Measurements from ENCODE around the gene SERPINA3. TPM values are rescaled to one million over a fixed set of nuclear protein-coding genes. Genes with fewer than 3 reads are reported as not detected.

Gene SERPINA3
- total RNA-seq, 5 donors from 2014 or later (not counting 1 experiment from before 2014, with no cell fraction given) = 4.0 to 6.1 (median 4.4) TPM; not detected in 2

GRCh38 chr14:94583557-94583956 is 28.6 kb upstream of the SERPINA3 start:
- no peak overlapping the region for H3K27ac Mint-ChIP-seq
- peaks cover 0 to 24% of the 10 kb centered on the region in 2 experiments for H3K27me3 ChIP-seq (replicated peaks in 1 of 2; ENCODE audit: control insufficient read depth in 2 of 2, extremely low read depth in 1 of 2, insufficient read depth in 2 of 2, low read length in 1 of 2)
- H3K27me3 Mint-ChIP-seq = peaks cover 0 to 16% of the 10 kb centered on the region in 2 donors
- no peaks in the 10 kb centered on the region for H3K36me3 Mint-ChIP-seq
- POLR2A ChIA-PET = interaction anchor here in 1 of 2 donors (0.6 kb wide), 1 partner anchor 65 kb away, joined by 3 read pairs; no protein-coding TSS in a partner anchor
- H3K4me3 ChIP-seq (ENCODE audit: control insufficient read depth in 1 of 2, extremely low read depth in 1 of 2, low read length in 1 of 2) = no peak overlapping the region
- no peak overlapping the region for H3K4me3 Mint-ChIP-seq
- no peaks in the 10 kb centered on the region for H3K4me1 Mint-ChIP-seq
- H3K9me3 Mint-ChIP-seq = no peaks in the 10 kb centered on the region
- ATAC-seq (replicated peaks in 1 of 4) = no peak
- H3K36me3 ChIP-seq (ENCODE audit: control insufficient read depth in 2 of 2, extremely low read depth in 1 of 2, insufficient read depth in 1 of 2, low read length in 1 of 2) = no peaks in the 10 kb centered on the region
- H3K9me3 ChIP-seq = no peaks in the 10 kb centered on the region
- CTCF ChIA-PET = no interaction called here
- WGBS (ENCODE audit: insufficient coverage) = 29% methylated on average over 1 of the region's 4 CpGs
- DNase-seq = no peak
- H3K4me1 ChIP-seq (ENCODE audit: control insufficient read depth in 1 of 2, extremely low read depth in 1 of 2, insufficient read depth in 2 of 2, low read length in 2 of 2) = no peaks in the 10 kb centered on the region
- no peak overlapping the region for H3K27ac ChIP-seq (ENCODE audit: low read length)

- no peaks in the 10 kb centered on the region for H3K4me1 Mint-ChIP-seq
- Histone ChIP-seq H3K4me3 (ENCODE audit: control insufficient read depth in 1 of 2, extremely low read depth in 1 of 2, low read length in 1 of 2) (no peak overlapping the region), H3K36me3 (ENCODE audit: control insufficient read depth in 2 of 2, extremely low read depth in 1 of 2, insufficient read depth in 1 of 2, low read length in 1 of 2) (no peaks in the 10 kb centered on the region), H3K9me3 (no peaks in the 10 kb centered on the region), H3K27ac (ENCODE audit: low read length) (no peak overlapping the region), H3K27me3 (replicated peaks in 1 of 2; ENCODE audit: control insufficient read depth in 2 of 2, extremely low read depth in 1 of 2, insufficient read depth in 2 of 2, low read length in 1 of 2) (peaks cover 0 to 24% of the 10 kb centered on the region in 2 experiments), H3K4me1 (ENCODE audit: control insufficient read depth in 1 of 2, extremely low read depth in 1 of 2, insufficient read depth in 2 of 2, low read length in 2 of 2) (no peaks in the 10 kb centered on the region)
- 67% methylated on average over 3 of the region's 5 CpGs for WGBS (ENCODE audit: insufficient coverage)
- ChIA-PET CTCF (no interaction called here), POLR2A (no interaction called here)
- no peaks in the 10 kb centered on the region for H3K9me3 Mint-ChIP-seq
- no peaks in the 10 kb centered on the region for H3K36me3 Mint-ChIP-seq
- no peak overlapping the region for H3K27ac Mint-ChIP-seq
- peaks cover 0 to 17% of the 10 kb centered on the region in 2 donors for H3K27me3 Mint-ChIP-seq
- ATAC-seq (replicated peaks in 1 of 4) (no peak), DNase-seq (no peak)
- H3K4me3 Mint-ChIP-seq = no peak overlapping the region
Observed at GRCh38 chr14:94584591-94585280, 27.5 kb upstream of the SERPINA3 start.

- H3K4me3 Mint-ChIP-seq = no peak overlapping the region
- peaks cover 0 to 8% of the 10 kb centered on the region in 2 donors for H3K27me3 Mint-ChIP-seq
- H3K36me3 Mint-ChIP-seq = no peaks in the 10 kb centered on the region
- no peak overlapping the region for H3K27ac ChIP-seq (ENCODE audit: low read length)
- no peaks in the 10 kb centered on the region for H3K36me3 ChIP-seq (ENCODE audit: control insufficient read depth in 2 of 2, extremely low read depth in 1 of 2, insufficient read depth in 1 of 2, low read length in 1 of 2)
- H3K27me3 ChIP-seq (replicated peaks in 1 of 2; ENCODE audit: control insufficient read depth in 2 of 2, extremely low read depth in 1 of 2, insufficient read depth in 2 of 2, low read length in 1 of 2) = peaks cover 0 to 16% of the 10 kb centered on the region in 2 experiments
- peaks cover 0 to 6% (median 0%) of the 10 kb centered on the region in 3 donors for H3K9me3 Mint-ChIP-seq
- no peak overlapping the region for H3K27ac Mint-ChIP-seq
- DNase-seq = no peak
- H3K4me3 ChIP-seq (ENCODE audit: control insufficient read depth in 1 of 2, extremely low read depth in 1 of 2, low read length in 1 of 2) = no peak overlapping the region
- CTCF ChIA-PET = no interaction called here
- no peak for ATAC-seq (replicated peaks in 1 of 4)
- no peaks in the 10 kb centered on the region for H3K4me1 ChIP-seq (ENCODE audit: control insufficient read depth in 1 of 2, extremely low read depth in 1 of 2, insufficient read depth in 2 of 2, low read length in 2 of 2)
- no peaks in the 10 kb centered on the region for H3K9me3 ChIP-seq
- H3K4me1 Mint-ChIP-seq = no peaks in the 10 kb centered on the region
- POLR2A ChIA-PET = no interaction called here
- WGBS (ENCODE audit: insufficient coverage) = 74% methylated on average over 3 of the region's 4 CpGs
Observed at GRCh38 chr14:94586635-94587034, 25.6 kb upstream of the SERPINA3 start.

- 83% methylated on average over 1 of the region's 4 CpGs for WGBS (ENCODE audit: insufficient coverage)
- no peak overlapping the region for H3K4me3 Mint-ChIP-seq
- Histone ChIP-seq H3K27me3 (replicated peaks in 1 of 2; ENCODE audit: control insufficient read depth in 2 of 2, extremely low read depth in 1 of 2, insufficient read depth in 2 of 2, low read length in 1 of 2) (peaks cover 0 to 16% of the 10 kb centered on the region in 2 experiments), H3K4me1 (ENCODE audit: control insufficient read depth in 1 of 2, extremely low read depth in 1 of 2, insufficient read depth in 2 of 2, low read length in 2 of 2) (no peaks in the 10 kb centered on the region), H3K36me3 (ENCODE audit: control insufficient read depth in 2 of 2, extremely low read depth in 1 of 2, insufficient read depth in 1 of 2, low read length in 1 of 2) (no peaks in the 10 kb centered on the region), H3K27ac (ENCODE audit: low read length) (no peak overlapping the region), H3K4me3 (ENCODE audit: control insufficient read depth in 1 of 2, extremely low read depth in 1 of 2, low read length in 1 of 2) (no peak overlapping the region), H3K9me3 (no peaks in the 10 kb centered on the region)
- ATAC-seq (replicated peaks in 1 of 4) (no peak), DNase-seq (no peak)
- ChIA-PET POLR2A (no interaction called here), CTCF (no interaction called here)
- H3K36me3 Mint-ChIP-seq = no peaks in the 10 kb centered on the region
- H3K27ac Mint-ChIP-seq = no peak overlapping the region
- peaks cover 0 to 9% (median 0%) of the 10 kb centered on the region in 3 donors for H3K9me3 Mint-ChIP-seq
- H3K27me3 Mint-ChIP-seq = peaks cover 0 to 8% of the 10 kb centered on the region in 2 donors
- no peaks in the 10 kb centered on the region for H3K4me1 Mint-ChIP-seq
Observed at GRCh38 chr14:94588311-94588710, 23.9 kb upstream of the SERPINA3 start.

- Mint-ChIP-seq H3K27me3 (peaks cover 13 to 14% of the 10 kb centered on the region in 2 donors), H3K36me3 (no peaks in the 10 kb centered on the region), H3K27ac (no peak overlapping the region), H3K4me1 (no peaks in the 10 kb centered on the region), H3K9me3 (peaks cover 0 to 9% (median 0%) of the 10 kb centered on the region in 3 donors), H3K4me3 (no peak overlapping the region)
- ChIA-PET POLR2A (no interaction called here), CTCF (no interaction called here)
- peaks cover 0 to 13% of the 10 kb centered on the region in 2 experiments for H3K27me3 ChIP-seq (replicated peaks in 1 of 2; ENCODE audit: control insufficient read depth in 2 of 2, extremely low read depth in 1 of 2, insufficient read depth in 2 of 2, low read length in 1 of 2)
- H3K4me3 ChIP-seq (ENCODE audit: control insufficient read depth in 1 of 2, extremely low read depth in 1 of 2, low read length in 1 of 2) = no peak overlapping the region
- H3K27ac ChIP-seq (ENCODE audit: low read length) = no peak overlapping the region
- no peak for DNase-seq
- H3K9me3 ChIP-seq = no peaks in the 10 kb centered on the region
- H3K4me1 ChIP-seq (ENCODE audit: control insufficient read depth in 1 of 2, extremely low read depth in 1 of 2, insufficient read depth in 2 of 2, low read length in 2 of 2) = no peaks in the 10 kb centered on the region
- ATAC-seq (replicated peaks in 1 of 4) = no peak
- no peaks in the 10 kb centered on the region for H3K36me3 ChIP-seq (ENCODE audit: control insufficient read depth in 2 of 2, extremely low read depth in 1 of 2, insufficient read depth in 1 of 2, low read length in 1 of 2)
Observed at GRCh38 chr14:94591073-94591472, 21.1 kb upstream of the SERPINA3 start.

- Histone ChIP-seq H3K27ac (ENCODE audit: low read length) (no peak overlapping the region), H3K4me1 (ENCODE audit: control insufficient read depth in 1 of 2, extremely low read depth in 1 of 2, insufficient read depth in 2 of 2, low read length in 2 of 2) (no peaks in the 10 kb centered on the region), H3K27me3 (replicated peaks in 1 of 2; ENCODE audit: control insufficient read depth in 2 of 2, extremely low read depth in 1 of 2, insufficient read depth in 2 of 2, low read length in 1 of 2) (peaks cover 0 to 7% of the 10 kb centered on the region in 2 experiments), H3K4me3 (ENCODE audit: control insufficient read depth in 1 of 2, extremely low read depth in 1 of 2, low read length in 1 of 2) (no peak overlapping the region), H3K9me3 (no peaks in the 10 kb centered on the region), H3K36me3 (ENCODE audit: control insufficient read depth in 2 of 2, extremely low read depth in 1 of 2, insufficient read depth in 1 of 2, low read length in 1 of 2) (no peaks in the 10 kb centered on the region)
- Mint-ChIP-seq H3K4me3 (no peak overlapping the region), H3K36me3 (no peaks in the 10 kb centered on the region), H3K27ac (no peak overlapping the region), H3K27me3 (peaks cover 13 to 14% of the 10 kb centered on the region in 2 donors), H3K9me3 (peaks cover 0 to 9% (median 0%) of the 10 kb centered on the region in 3 donors), H3K4me1 (no peaks in the 10 kb centered on the region)
- WGBS (ENCODE audit: insufficient coverage) = 80% methylated on average over 5 of the region's 8 CpGs
- ChIA-PET CTCF (no interaction called here), POLR2A (no interaction called here)
- ATAC-seq (replicated peaks in 1 of 4) (no peak), DNase-seq (no peak)
Observed at GRCh38 chr14:94591871-94592270, 20.3 kb upstream of the SERPINA3 start.
